ENCODE measurements around the gene LENG8.
"Not testable (repeated sequence)": the region's sequence is repeated elsewhere in the genome, so short reads cannot be mapped to it uniquely, and the experiment has no call there.

DNA sequence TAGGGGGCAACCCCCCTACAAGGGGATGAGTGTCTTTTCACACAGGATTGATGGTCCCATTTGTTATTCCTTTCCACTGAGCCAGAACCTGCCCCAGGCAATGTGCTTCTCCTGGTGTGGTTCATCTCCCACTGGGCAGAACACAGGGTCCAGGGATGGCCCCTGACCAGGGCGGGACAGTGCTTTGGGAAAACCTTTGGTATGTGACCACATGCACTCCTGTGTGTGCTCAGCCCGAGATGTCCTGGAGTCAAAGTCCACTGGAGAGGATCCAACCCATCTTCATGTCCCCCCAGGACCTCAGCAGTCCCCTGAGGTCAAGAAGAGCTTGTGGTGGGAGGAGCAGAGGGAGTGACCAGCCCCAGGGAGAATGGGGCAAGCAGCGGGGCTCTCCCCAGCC, 59.5 kb downstream of the LENG8 start:
- TF ChIP-seq POLR2AphosphoS5 (IDR thresholded peaks at IDR 0.05; ENCODE audit: borderline replicate concordance, low read depth, low read length); EZH2 (IDR thresholded peaks at IDR 0.05): not testable (repeated sequence)

Measured in SK-N-MC (cell line).